Dedifferentiated amniotic fluid mesenchymal stem cell (primary cell): ENCODE measurements around the gene SLC39A9.
A peak's percentile ranks its signal among the peaks of the same experiment; 100 is the strongest.

Experiments
- DNase-seq: peaks from one replicate; pipeline ENCODE4 v3.0.0-alpha.2; 2016; ENCODE audit errors: extremely low spot score

SLC39A9 gene

DNA sequence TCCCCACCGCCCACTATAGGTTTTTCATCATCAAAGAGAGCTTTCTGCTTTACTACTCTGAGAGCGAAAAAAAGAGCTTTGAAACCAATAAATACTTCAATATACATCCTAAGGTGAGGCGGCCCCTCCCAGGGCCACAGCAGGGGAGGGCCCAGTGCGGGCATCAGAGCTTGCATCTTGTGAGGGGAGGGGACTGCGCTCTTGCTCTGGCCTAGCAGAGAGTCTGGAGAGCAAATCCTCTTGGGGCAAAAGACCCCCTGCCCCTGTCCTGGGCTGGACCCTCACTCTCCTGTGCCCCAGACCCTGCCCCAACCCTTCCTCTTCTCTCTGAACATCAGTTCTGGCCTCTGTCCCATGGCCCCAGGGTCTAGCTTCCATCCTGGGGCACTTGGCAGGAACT is 101.6 kb downstream of the SLC39A9 start:
- no peak for DNase-seq

DNA sequence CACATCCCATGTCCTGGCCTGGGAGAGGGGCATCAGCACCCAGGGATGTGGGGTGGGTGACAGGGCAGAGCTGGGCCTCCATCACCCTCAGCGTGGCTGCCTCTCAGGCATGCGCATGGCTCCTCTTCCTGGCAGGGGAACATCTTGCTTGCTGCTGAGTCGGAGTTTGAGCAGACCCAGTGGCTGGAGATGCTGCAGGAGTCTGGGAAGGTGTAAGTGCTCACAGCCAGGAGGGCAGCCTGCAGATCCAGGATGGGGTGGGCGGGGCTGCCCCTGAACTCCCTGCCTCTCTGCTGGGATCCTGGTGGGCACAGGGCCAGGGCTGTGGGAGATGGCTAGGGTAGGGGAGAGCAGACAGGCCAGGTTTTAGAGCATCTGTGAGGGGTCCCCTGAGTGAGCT is 102.2 kb downstream of the SLC39A9 start:
- DNase-seq = no peak

DNA sequence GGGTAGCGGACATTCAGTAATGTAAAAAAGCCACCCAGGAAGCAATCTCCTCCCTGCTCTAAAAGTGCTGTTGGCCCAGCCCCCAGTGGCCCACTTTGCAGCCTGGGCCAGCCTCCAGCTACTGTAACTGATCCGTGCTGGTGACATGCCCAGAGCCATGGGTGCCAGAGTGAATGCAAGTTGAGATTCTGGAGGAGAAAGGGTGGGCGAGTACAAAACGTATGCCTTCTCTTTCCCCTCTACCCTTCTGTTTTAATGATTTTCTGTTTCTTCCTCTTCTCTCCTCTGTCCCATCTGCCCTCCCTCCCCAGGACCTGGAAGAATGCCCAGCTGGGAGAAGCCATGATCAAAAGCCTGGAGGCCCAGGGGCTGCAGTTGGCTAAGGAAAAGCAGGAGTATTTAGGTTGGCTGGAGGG is 102.9 kb downstream of the SLC39A9 start:
- peak; percentile 53 for DNase-seq

DNA sequence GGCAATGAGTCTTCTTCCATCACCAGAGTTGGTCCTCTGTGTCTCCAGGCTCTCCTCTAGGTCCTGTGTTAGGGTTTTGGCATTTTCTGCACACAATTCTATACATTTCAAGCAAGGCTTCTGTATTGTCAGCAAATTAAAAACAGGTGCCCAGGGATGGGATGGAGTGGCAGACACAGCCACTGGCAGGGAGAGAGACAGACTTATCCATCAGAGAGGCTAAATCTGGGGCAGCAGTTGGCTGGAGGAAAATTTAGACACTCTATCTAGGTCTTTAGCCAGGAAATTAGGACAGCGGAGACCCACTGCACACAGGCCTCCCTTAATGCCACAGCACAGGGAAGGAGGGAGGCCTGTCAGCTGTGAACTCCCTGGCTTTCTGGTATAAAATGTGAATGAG is 106.3 kb downstream of the SLC39A9 start:
- DNase-seq = no peak

DNA sequence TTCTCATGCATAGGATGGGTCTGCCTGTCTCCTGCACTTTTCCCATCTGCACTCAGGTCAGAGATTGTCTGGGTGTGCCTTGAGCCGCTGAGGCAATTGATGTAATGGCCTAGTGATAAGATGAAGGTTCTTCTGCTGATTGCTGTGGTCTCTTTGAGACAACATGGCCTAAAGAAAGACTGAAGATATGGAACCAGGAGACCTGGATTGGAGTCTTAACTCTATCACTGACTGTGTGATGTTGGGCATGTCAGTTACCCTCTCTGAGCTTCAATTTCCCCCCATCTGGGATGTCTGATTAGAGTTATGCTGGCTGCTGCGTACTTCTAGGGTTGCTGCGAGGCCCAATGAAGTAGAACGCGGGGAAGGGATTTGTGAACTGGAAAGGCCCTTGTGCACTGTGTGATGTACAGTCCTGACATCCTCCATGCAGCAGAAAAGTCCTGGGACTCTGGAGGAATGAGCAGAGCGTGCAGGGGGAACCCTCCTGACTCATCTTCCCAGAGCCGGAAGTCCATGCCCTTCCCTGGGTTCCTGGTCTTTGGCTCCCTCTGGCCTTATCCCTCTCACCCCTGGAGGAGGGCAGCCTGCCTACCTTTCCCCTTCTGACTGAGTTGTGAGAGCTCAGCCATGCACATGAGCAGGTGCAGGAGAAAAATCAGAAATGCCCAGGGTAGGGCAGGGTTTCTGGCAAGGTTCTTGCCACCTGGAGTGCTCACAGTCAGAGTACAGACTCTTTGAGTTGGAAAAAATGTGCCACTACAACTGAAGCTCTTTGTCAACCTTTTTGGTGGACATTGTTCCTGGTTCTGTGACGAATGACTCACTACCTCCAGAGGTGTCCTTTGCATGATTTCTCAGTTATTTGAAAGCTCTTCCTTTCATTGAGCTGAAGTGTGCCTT is 107.1 kb downstream of the SLC39A9 start:
- DNase-seq = no peak

DNA sequence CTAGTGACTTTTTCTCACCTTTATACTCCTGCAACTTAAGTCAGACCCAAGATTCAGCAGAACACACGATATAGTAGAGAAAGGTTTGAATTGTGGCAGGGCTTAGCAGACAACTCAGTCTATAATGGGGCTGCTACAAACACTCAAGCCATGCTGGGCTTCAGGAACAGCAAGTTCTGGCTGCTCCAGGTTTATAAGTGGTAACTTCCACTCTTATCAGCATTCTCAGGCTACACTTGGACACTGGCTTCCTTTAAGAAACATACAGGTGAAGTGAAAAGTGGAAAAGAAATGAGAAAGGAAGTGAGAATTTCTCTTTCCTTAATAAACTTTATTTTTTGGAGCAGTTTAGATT is 107.7 kb downstream of the SLC39A9 start:
- no peak for DNase-seq
